ENCODE data around the gene FAM107B. TPM values are rescaled to one million over a fixed set of nuclear protein-coding genes. Genes with fewer than 3 reads are reported as not detected.
A peak's percentile ranks its signal among the peaks of the same experiment; 100 is the strongest.

FAM107B gene
- total and polyA plus RNA-seq, 2 donors (not counting 3 experiments of a cell fraction or from before 2014, with no cell fraction given) = 39.2 to 176 TPM

DNA sequence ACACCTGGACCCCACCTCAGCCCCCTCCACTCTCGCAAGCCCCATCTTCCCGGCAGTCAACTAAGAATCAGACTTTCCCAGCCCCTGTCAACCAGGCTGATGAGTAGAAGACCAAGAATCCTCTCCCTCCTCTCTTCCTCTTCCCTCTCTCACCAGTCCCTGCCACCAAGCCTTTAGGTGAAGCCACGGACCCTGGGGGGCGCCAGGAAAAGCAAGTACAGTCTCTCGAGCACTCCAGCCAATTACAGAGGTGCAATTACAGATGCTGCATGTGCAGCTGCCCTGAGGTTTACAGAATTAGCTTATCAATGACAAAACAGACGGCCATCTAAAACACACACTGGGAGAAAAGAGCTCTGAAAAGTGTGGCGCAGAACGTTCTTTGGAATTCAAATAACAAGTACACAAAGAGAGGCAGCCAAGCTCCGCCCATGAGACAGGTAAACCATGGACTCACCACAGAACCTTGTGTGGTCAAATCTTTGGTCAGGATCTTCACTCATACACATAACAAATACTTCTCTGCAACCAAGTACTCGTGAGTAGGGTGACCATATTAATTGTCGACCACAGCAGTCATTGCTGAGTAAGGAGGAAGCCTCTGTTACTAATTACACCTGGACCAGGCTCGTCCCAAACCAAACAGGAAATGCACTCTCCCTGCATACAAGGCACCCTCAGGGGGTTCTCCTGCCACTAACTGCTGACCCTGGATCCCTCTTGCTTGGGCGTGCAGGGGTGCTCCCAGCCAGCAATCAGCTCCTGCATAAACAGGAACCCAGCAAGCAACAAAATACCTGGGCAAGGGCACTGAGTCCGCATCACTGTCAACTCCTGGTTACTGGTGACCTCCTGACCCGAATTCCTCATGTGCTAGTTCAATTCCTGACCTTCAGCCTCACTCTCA, 189.2 kb downstream of the FAM107B start:
- CTCF ChIA-PET = interaction anchor here (1.0 kb wide), 1 partner anchor 35 kb away, joined by 3 read pairs; no protein-coding TSS in a partner anchor
- intact Hi-C loops (cut with micrococcal nuclease) = loop anchor here (5.0 kb wide), 1 partner anchor 617 kb away; no protein-coding TSS in a partner anchor

More for the DNA sequence above, 189.2 kb downstream of the FAM107B start:
- no peak for FAIRE-seq
- Histone ChIP-seq H3K36me3 (ENCODE audit: control insufficient read depth in 2 of 2, extremely low read depth in 1 of 2, insufficient read depth in 2 of 2, low read length in 2 of 2) (peaks cover 0 to 5% of the 10 kb centered on the region in 2 experiments), H3K79me2 (ENCODE audit: control insufficient read depth, insufficient read depth, low read length) (peaks cover 83% of the 10 kb centered on the region), H3K9me1 (replicated peaks; ENCODE audit: control insufficient read depth, extremely low read depth, insufficient read depth, low read length) (no peaks in the 10 kb centered on the region), H3K27ac (ENCODE audit: insufficient read depth, low read depth, low read length) (peak overlapping the region; percentile 99), H4K20me1 (replicated peaks; ENCODE audit: control insufficient read depth, extremely low read depth, insufficient read depth, low read length) (no peaks in the 10 kb centered on the region), H3K4me1 (ENCODE audit: control insufficient read depth, extremely low read depth, insufficient read depth, low read length) (peaks cover 54% of the 10 kb centered on the region), H3K27me3 (ENCODE audit: control insufficient read depth in 2 of 2, insufficient read depth in 2 of 2, low read length in 2 of 2) (no peaks in the 10 kb centered on the region), H2AFZ (ENCODE audit: low read depth, low read length) (no peak overlapping the region), H3K9ac (replicated peaks; ENCODE audit: extremely low read depth, insufficient read depth, low read length) (no peak overlapping the region), H3K4me2 (ENCODE audit: insufficient read depth, low read length) (no peak overlapping the region), H3K4me3 (replicated peaks in 1 of 3; ENCODE audit: insufficient read depth in 1 of 3, low read depth in 1 of 3, low read length in 3 of 3) (no peak overlapping the region), H3K9me3 (replicated peaks; ENCODE audit: control insufficient read depth, insufficient read depth, low read length) (no peaks in the 10 kb centered on the region)
- POLR2A ChIA-PET = interaction anchor here (0.6 kb wide), 1 partner anchor 239 kb away, joined by 7 read pairs; no protein-coding TSS in a partner anchor
- dilution Hi-C loops (cut with MboI; ENCODE audit: extremely low pct_ligation_motif_present, low sequenced_read_pairs) = no loop called here
- TF ChIP-seq POLR2A (IDR thresholded peaks at IDR 0.05; ENCODE audit: low read depth, low read length) = no peak
- TF ChIP-seq, protein P1, sequence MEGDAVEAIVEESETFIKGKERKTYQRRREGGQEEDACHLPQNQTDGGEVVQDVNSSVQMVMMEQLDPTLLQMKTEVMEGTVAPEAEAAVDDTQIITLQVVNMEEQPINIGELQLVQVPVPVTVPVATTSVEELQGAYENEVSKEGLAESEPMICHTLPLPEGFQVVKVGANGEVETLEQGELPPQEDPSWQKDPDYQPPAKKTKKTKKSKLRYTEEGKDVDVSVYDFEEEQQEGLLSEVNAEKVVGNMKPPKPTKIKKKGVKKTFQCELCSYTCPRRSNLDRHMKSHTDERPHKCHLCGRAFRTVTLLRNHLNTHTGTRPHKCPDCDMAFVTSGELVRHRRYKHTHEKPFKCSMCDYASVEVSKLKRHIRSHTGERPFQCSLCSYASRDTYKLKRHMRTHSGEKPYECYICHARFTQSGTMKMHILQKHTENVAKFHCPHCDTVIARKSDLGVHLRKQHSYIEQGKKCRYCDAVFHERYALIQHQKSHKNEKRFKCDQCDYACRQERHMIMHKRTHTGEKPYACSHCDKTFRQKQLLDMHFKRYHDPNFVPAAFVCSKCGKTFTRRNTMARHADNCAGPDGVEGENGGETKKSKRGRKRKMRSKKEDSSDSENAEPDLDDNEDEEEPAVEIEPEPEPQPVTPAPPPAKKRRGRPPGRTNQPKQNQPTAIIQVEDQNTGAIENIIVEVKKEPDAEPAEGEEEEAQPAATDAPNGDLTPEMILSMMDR (IDR thresholded peaks at IDR 0.05; ENCODE audit: extremely low read depth in 1 of 2, insufficient read depth in 1 of 2, low read depth in 1 of 2, low read length in 2 of 2) = no peak
- TF ChIP-seq, protein P2, sequence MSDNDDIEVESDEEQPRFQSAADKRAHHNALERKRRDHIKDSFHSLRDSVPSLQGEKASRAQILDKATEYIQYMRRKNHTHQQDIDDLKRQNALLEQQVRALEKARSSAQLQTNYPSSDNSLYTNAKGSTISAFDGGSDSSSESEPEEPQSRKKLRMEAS (IDR thresholded peaks at IDR 0.05; ENCODE audit: insufficient read depth, insufficient read length) = no peak
- TF ChIP-seq POLR2AphosphoS5 (IDR thresholded peaks at IDR 0.05; ENCODE audit: insufficient read depth, low read depth, low read length) = no peak
- TF ChIP-seq FOS (IDR thresholded peaks at IDR 0.05; ENCODE audit: borderline replicate concordance, insufficient read depth, low read length) = no peak
- no peak for TF ChIP-seq JUN (IDR thresholded peaks at IDR 0.05; ENCODE audit: borderline replicate concordance, insufficient read depth, insufficient read length, low read depth)
- no peak for TF ChIP-seq GATA2 (IDR thresholded peaks at IDR 0.05; ENCODE audit: insufficient read depth, insufficient read length, low read depth, low read length)
- no peak for TF ChIP-seq EZH2 (IDR thresholded peaks at IDR 0.05; ENCODE audit: borderline replicate concordance, low read depth, low read length, severe bottlenecking)
- no peak for TF ChIP-seq MYC (IDR thresholded peaks at IDR 0.05; ENCODE audit: low read depth, low read length)
- no TSS peak for BruUV-seq (replicated peaks)
- no peak for DNase-seq (ENCODE audit: low read depth, low spot score)

All from endothelial cell of umbilical vein (primary cell).